NCI-H748 (cell line): ENCODE results near the gene PAK5.
A peak's percentile ranks its signal among the peaks of the same experiment; 100 is the strongest.

ENCODE experiments used
- DNase-seq: peaks from one replicate; lab custom pipeline; 2025; ENCODE audit not compliant: unreplicated experiment; lab: John Stamatoyannopoulos, UW

PAK5 gene

GRCh38 chr20:9581509-9581908 lies 257.4 kb downstream of the PAK5 start:
- peak; percentile 79 for DNase-seq

GRCh38 chr20:9578594-9578993 lies 260.3 kb downstream of the PAK5 start:
- no peak for DNase-seq

GRCh38 chr20:9577397-9577796 lies 261.5 kb downstream of the PAK5 start:
- DNase-seq, result no peak

- no peak for DNase-seq
These were observed 262.2 kb downstream of the PAK5 start for GRCh38 chr20:9576695-9577094.

GRCh38 chr20:9575836-9576235 lies 263.0 kb downstream of the PAK5 start:
- no peak for DNase-seq

GRCh38 chr20:9574776-9575175 lies 264.1 kb downstream of the PAK5 start:
- DNase-seq, result no peak

- DNase-seq, result no peak
These were observed 264.7 kb downstream of the PAK5 start for GRCh38 chr20:9574181-9574580.

- DNase-seq, result peak; percentile 66
These were observed 265.3 kb downstream of the PAK5 start for GRCh38 chr20:9573335-9574151.

- DNase-seq, result no peak
These were observed 266.2 kb downstream of the PAK5 start for GRCh38 chr20:9572670-9573069.

- no peak for DNase-seq
These were observed 267.1 kb downstream of the PAK5 start for GRCh38 chr20:9571783-9572182.

GRCh38 chr20:9570612-9571011 lies 268.3 kb downstream of the PAK5 start:
- DNase-seq, result no peak

- no peak for DNase-seq
These were observed 271.9 kb downstream of the PAK5 start for GRCh38 chr20:9566977-9567376.

GRCh38 chr20:9565910-9566550 lies 272.8 kb downstream of the PAK5 start:
- DNase-seq, result no peak

GRCh38 chr20:9557411-9557810 lies 281.5 kb downstream of the PAK5 start:
- no peak for DNase-seq

GRCh38 chr20:9555781-9556180 lies 283.1 kb downstream of the PAK5 start:
- DNase-seq, result no peak

- peak; percentile 56 for DNase-seq
These were observed 286.9 kb downstream of the PAK5 start for GRCh38 chr20:9551808-9552550.

GRCh38 chr20:9550871-9551270 lies 288.0 kb downstream of the PAK5 start:
- DNase-seq, result peak; percentile 85

- DNase-seq, result no peak
These were observed 288.6 kb downstream of the PAK5 start for GRCh38 chr20:9550283-9550682.

GRCh38 chr20:9543214-9543613 lies 295.7 kb downstream of the PAK5 start:
- no peak for DNase-seq

GRCh38 chr20:9535449-9535848 lies 303.4 kb downstream of the PAK5 start:
- no peak for DNase-seq

GRCh38 chr20:9534025-9534424 lies 304.9 kb downstream of the PAK5 start:
- no peak for DNase-seq
